Esophagus muscularis mucosa (tissue), 4 donors: ENCODE data around the gene UGT1A10. TPM values are rescaled to one million over a fixed set of nuclear protein-coding genes. Genes with fewer than 3 reads are reported as not detected.
"Not testable (repeated sequence)": the region's sequence is repeated elsewhere in the genome, so short reads cannot be mapped to it uniquely, and the experiment has no call there.

Experiments used
- DNase-seq: peaks from one replicate; pipeline ENCODE4 v3.0.0-alpha.2; 2017; ENCODE audit errors: extremely low spot score
- H3K27ac ChIP-seq, 4 donors: fragments of 200-600 bp; sonication (generic); replicated peaks in 1 of 4; 1 replicate in 3 of 4; 2 replicates in 1 of 4; pipeline ENCODE4 v1.5.1; 2016 to 2019; ENCODE audit warnings: mild to moderate bottlenecking in 1 of 4
- H3K27me3 ChIP-seq, 4 donors: fragments of 200-600 bp; sonication (generic); one replicate each; pipeline versions ENCODE4 v1.5.1 to v1.6.0; 2016 to 2019
- H3K36me3 ChIP-seq, 4 donors: fragments of 200-600 bp; sonication (generic); one replicate each; pipeline ENCODE4 v1.5.1; 2016 to 2019
- H3K4me1 ChIP-seq, 4 donors: fragments of 200-600 bp; sonication (generic); one replicate each; pipeline ENCODE4 v1.5.1; 2016 to 2019
- H3K4me3 ChIP-seq, 4 donors: fragments of 200-600 bp; sonication (generic); 1 replicate in 2 of 4; 2 replicates in 2 of 4; pipeline ENCODE4 v1.5.1; 2016 to 2019; ENCODE audit warnings: mild to moderate bottlenecking in 4 of 4, moderate library complexity in 1 of 4
- H3K9me3 ChIP-seq, 4 donors: fragments of 200-600 bp; sonication (generic); 1 replicate in 3 of 4; 2 replicates in 1 of 4; pipeline ENCODE4 v1.5.1; 2016 to 2019
- CTCF ChIP-seq, 3 experiments: fragments of 200-600 bp in 2 of 3; fragments of 450-650 bp in 1 of 3; sonication (generic) in 2 of 3; IDR thresholded peaks; one replicate each; pipeline ENCODE4 v1.5.1; 2017 to 2019; ENCODE audit warnings: antibody characterized with exemption in 3 of 3, mild to moderate bottlenecking in 2 of 3, moderate library complexity in 1 of 3
- EP300 ChIP-seq: sonication (generic); formaldehyde crosslinking; IDR thresholded peaks from one replicate; pipeline ENCODE4 v1.6.1; 2017; ENCODE audit warnings: antibody characterized with exemption
- POLR2A ChIP-seq: fragments of 450-650 bp; IDR thresholded peaks from one replicate; pipeline ENCODE4 v1.6.1; 2017; ENCODE audit warnings: antibody characterized with exemption, moderate library complexity, mild to moderate bottlenecking, low read depth
- POLR2AphosphoS5 ChIP-seq, 2 donors: sonication (generic); formaldehyde crosslinking; IDR thresholded peaks; one replicate each; pipeline ENCODE4 v1.6.1; 2017; ENCODE audit warnings: antibody characterized with exemption in 2 of 2
- WGBS: methylation state at CpG from one replicate; pipeline ENCODE4 v1.1.5; 2018; 5-methylcytosine and 5-hydroxymethylcytosine counted together
- intact Hi-C: fragments of 100-400 bp; cut with DNase I; formaldehyde crosslinking; loops from one replicate; pipeline ENCODE4 v1.15.1; 2023
- total RNA-seq, 4 donors: library from RNA; depleted of rRNA; stranded (reverse); fragments of >200 nt; gene quantifications; one replicate each; pipeline versions ENCODE4 v1.1.0 to v1.2.1, GENCODE V29; 2016

The UGT1A10 gene
- total RNA-seq, 4 donors from 2014 or later = not detected

DNA sequence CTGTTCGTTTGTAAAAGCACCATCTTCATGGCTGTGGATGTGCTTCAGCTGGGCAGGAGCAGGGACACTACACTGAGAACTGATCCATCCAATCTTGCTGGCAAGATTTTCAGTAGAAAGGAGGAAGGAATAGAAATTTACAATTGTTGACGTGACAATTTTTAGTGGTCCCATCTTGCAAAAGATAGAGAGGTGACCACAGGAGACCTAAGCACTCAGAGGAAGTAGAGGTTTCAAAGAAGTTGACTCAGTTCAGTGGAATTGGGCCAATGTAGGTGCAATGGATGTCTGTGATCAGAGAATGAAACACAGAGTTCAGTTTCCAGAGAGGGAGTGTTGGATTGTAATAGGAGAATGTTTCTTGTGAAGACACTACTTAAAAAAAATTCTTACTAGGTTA, 77.9 kb downstream of the UGT1A10 start:
- H3K4me1 ChIP-seq = no peaks in the 10 kb centered on the region
- peaks cover 0 to 32% (median 0%) of the 10 kb centered on the region in 4 donors for H3K27me3 ChIP-seq
- no peaks in the 10 kb centered on the region for H3K9me3 ChIP-seq
- intact Hi-C loops = no loop called here
- no peak for DNase-seq
- no peak overlapping the region for H3K4me3 ChIP-seq
- TF ChIP-seq CTCF (IDR thresholded peaks at IDR 0.05) (no peak), POLR2AphosphoS5 (IDR thresholded peaks at IDR 0.05) (no peak), EP300 (no peak), POLR2A (no peak)
- no peaks in the 10 kb centered on the region for H3K36me3 ChIP-seq
- H3K27ac ChIP-seq = no peak overlapping the region
- WGBS = 87% methylated on average over 2 of the region's 2 CpGs

- Histone ChIP-seq H3K27ac (no peak within 1 kb of the TSS), H3K9me3 (no peaks in the 10 kb centered on the region), H3K27me3 (peaks cover 0 to 20% (median 0%) of the 10 kb centered on the region in 4 donors), H3K4me3 (no peak within 1 kb of the TSS), H3K36me3 (no peaks in the 10 kb centered on the region), H3K4me1 (no peaks in the 10 kb centered on the region)
- no peak for DNase-seq
- TF ChIP-seq POLR2A (no peak), POLR2AphosphoS5 (IDR thresholded peaks at IDR 0.05) (no peak), EP300 (no peak), CTCF (IDR thresholded peaks at IDR 0.05) (no peak)
- intact Hi-C loops = no loop called here
- 78% methylated on average over 7 of the region's 7 CpGs for WGBS
These were observed 82.3 kb downstream of the UGT1A10 start, which contains the start of gene UGT1A4 for GRCh38 chr2:233718552-233718951. UGT1A4 (plus strand) TSS chr2:233718736; CDS start chr2:233718821, 85 bp downstream.

- Histone ChIP-seq H3K27ac (no peak within 1 kb of the TSS), H3K9me3 (no peaks in the 10 kb centered on the region), H3K36me3 (no peaks in the 10 kb centered on the region), H3K4me1 (no peaks in the 10 kb centered on the region), H3K4me3 (no peak within 1 kb of the TSS), H3K27me3 (peaks cover 0 to 10% (median 0%) of the 10 kb centered on the region in 4 donors)
- intact Hi-C loops = no loop called here
- no peak for TF ChIP-seq CTCF (IDR thresholded peaks at IDR 0.05)
- TF ChIP-seq EP300 = no peak
- WGBS = 87% methylated on average over 8 of the region's 8 CpGs
- DNase-seq = no peak
These were observed 92.6 kb downstream of the UGT1A10 start, which contains the start of gene UGT1A3 for GRCh38 chr2:233728723-233729301. UGT1A3 (plus strand) TSS chr2:233729042; CDS start chr2:233729127, 85 bp downstream.

GRCh38 chr2:233736868-233737653, 100.8 kb downstream of the UGT1A10 start:
- H3K27ac ChIP-seq, intact Hi-C loops, H3K4me1 ChIP-seq, H3K36me3 ChIP-seq, H3K4me3 ChIP-seq, H3K27me3 ChIP-seq, DNase-seq, H3K9me3 ChIP-seq: not testable (repeated sequence)
- WGBS = 84% methylated on average over 13 of the region's 14 CpGs

DNA sequence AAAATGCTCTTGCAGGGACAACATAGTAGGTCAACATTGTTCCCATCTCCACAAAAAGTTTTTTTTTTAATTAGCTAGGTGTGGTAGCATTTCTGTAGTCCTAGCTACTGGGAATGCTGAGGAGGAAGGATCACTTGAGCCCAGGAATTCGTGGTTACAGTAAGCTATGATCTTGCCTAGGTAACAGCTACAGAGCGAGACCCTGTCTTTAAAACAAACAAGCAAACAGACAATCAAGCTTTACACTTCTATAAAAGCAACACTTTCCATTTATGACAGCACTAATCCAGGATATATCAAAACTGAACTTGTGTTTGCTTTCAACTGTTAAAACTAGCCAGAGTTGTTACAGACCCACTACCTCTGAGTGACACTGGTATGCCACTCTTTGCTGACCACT, 104.6 kb downstream of the UGT1A10 start:
- no peak overlapping the region for H3K4me3 ChIP-seq
- no peak overlapping the region for H3K27ac ChIP-seq
- intact Hi-C loops = no loop called here
- no peaks in the 10 kb centered on the region for H3K4me1 ChIP-seq
- TF ChIP-seq CTCF (IDR thresholded peaks at IDR 0.05) = no peak
- no peaks in the 10 kb centered on the region for H3K36me3 ChIP-seq
- H3K27me3 ChIP-seq = peaks cover 0 to 9% (median 0%) of the 10 kb centered on the region in 4 donors
- no peak for DNase-seq
- H3K9me3 ChIP-seq = no peaks in the 10 kb centered on the region
- WGBS = 59% methylated on average over 2 of the region's 2 CpGs
